ENCODE data around the gene ADCY9.

DNA sequence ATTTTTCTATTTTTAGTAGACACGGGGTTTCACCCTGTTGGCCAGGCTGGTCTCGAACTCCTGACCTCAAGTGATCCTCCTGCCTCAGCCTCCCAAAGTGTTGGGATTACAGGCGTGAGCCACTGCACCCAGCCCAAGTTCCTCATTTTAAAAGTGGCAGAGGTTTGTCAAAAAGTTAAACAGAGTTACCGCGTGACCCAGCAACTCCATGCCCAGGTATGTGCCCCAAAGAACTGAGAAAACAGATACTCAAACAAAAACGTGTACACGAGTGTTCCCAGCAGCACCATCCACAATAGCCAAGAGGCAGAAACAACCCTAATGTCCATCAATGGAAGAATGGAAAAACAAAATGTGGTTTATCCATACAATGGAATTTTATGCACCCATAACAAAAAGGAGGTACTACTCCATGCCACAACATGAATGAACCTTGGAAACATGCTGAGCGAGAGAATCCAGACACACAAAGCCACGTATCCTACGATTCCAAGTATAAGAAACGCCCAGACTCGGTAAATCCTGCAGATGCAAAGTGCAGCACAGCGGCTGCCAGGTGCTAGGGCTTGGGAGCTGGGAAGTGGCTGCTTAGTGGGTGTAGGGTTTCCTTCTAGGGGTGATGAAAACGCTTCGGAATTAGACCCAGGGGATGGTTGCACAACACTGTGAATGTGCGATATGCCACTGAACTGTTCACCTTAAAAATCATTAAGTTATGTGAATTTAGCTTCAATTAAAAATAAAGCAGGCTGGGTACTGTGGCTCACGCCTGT is 24.8 kb downstream of the ADCY9 start:
- TF ChIP-seq, protein P1, sequence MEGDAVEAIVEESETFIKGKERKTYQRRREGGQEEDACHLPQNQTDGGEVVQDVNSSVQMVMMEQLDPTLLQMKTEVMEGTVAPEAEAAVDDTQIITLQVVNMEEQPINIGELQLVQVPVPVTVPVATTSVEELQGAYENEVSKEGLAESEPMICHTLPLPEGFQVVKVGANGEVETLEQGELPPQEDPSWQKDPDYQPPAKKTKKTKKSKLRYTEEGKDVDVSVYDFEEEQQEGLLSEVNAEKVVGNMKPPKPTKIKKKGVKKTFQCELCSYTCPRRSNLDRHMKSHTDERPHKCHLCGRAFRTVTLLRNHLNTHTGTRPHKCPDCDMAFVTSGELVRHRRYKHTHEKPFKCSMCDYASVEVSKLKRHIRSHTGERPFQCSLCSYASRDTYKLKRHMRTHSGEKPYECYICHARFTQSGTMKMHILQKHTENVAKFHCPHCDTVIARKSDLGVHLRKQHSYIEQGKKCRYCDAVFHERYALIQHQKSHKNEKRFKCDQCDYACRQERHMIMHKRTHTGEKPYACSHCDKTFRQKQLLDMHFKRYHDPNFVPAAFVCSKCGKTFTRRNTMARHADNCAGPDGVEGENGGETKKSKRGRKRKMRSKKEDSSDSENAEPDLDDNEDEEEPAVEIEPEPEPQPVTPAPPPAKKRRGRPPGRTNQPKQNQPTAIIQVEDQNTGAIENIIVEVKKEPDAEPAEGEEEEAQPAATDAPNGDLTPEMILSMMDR (IDR thresholded peaks at IDR 0.05; ENCODE audit: low read depth, low read length, poor library complexity, severe bottlenecking): no peak
- TF ChIP-seq EZH2phosphoT487 (IDR thresholded peaks at IDR 0.05; ENCODE audit: borderline replicate concordance, low read length): no peak

All from DOHH2 (cell line).